H9 (cell line): Measurements from ENCODE around the gene ADH7. TPM values are rescaled to one million over a fixed set of nuclear protein-coding genes. Genes with fewer than 3 reads are reported as not detected.

Experiments used
- DNase-seq: peaks from one replicate; pipeline ENCODE4 v3.0.0-alpha.2; 2017
- H2AFZ ChIP-seq: one replicate; pipeline ENCODE4 v1.6.1; 2013; ENCODE audit warnings: mild to moderate bottlenecking, low read length, control low read depth, moderate library complexity
- H2AK5ac ChIP-seq: 2 replicates; pipeline ENCODE4 v1.6.1; 2013; ENCODE audit warnings: low read length, control low read depth, mixed read lengths; ENCODE audit not compliant: insufficient read length
- H2BK120ac ChIP-seq: one replicate; pipeline ENCODE4 v1.6.1; 2013; ENCODE audit warnings: low read depth, mild to moderate bottlenecking, low read length, control low read depth, inconsistent platforms; ENCODE audit not compliant: poor library complexity, severe bottlenecking
- H2BK12ac ChIP-seq: 2 replicates; pipeline ENCODE4 v1.6.1; 2013; ENCODE audit warnings: low read length, control low read depth, mixed read lengths, low read depth; ENCODE audit not compliant: insufficient read length
- H2BK15ac ChIP-seq: 2 replicates; pipeline ENCODE4 v1.6.1; 2013; ENCODE audit warnings: low read depth, low read length, control low read depth
- H2BK20ac ChIP-seq: one replicate; pipeline ENCODE4 v1.6.1; 2013; ENCODE audit warnings: low read depth, mild to moderate bottlenecking, low read length, control low read depth, inconsistent platforms; ENCODE audit not compliant: poor library complexity, severe bottlenecking
- H2BK5ac ChIP-seq: 2 replicates; pipeline ENCODE4 v1.6.1; 2013; ENCODE audit warnings: low read length, control low read depth, mixed read lengths; ENCODE audit not compliant: insufficient read length
- H3K14ac ChIP-seq: 2 replicates; pipeline ENCODE4 v1.6.1; 2013; ENCODE audit warnings: low read length, control low read depth; ENCODE audit not compliant: insufficient read depth
- H3K18ac ChIP-seq: 2 replicates; pipeline ENCODE4 v1.6.1; 2013; ENCODE audit warnings: low read depth, mild to moderate bottlenecking, mixed read lengths, low read length, control low read depth; ENCODE audit not compliant: insufficient read length
- H3K23ac ChIP-seq: 2 replicates; pipeline ENCODE4 v1.6.1; 2013; ENCODE audit warnings: low read length, control low read depth, mixed read lengths, low read depth; ENCODE audit not compliant: insufficient read length
- H3K23me2 ChIP-seq: 2 replicates; pipeline ENCODE4 v1.6.1; 2013; ENCODE audit warnings: low read depth, mild to moderate bottlenecking, mixed read lengths, low read length, control low read depth; ENCODE audit not compliant: insufficient read length, poor library complexity, severe bottlenecking
- H3K27ac ChIP-seq: 2 replicates; pipeline ENCODE4 v1.5.1; 2013; ENCODE audit warnings: low read length, control low read depth, mixed read lengths, low read depth; ENCODE audit not compliant: insufficient read length
- H3K27me3 ChIP-seq: 2 replicates; pipeline ENCODE4 v1.6.1; 2013; ENCODE audit warnings: low read length, control low read depth, inconsistent platforms; ENCODE audit not compliant: insufficient read depth
- H3K4ac ChIP-seq: 2 replicates; pipeline ENCODE4 v1.6.1; 2013; ENCODE audit warnings: low read depth, mild to moderate bottlenecking, control low read depth, inconsistent platforms, low read length, moderate library complexity
- H3K4me1 ChIP-seq: 2 replicates; pipeline ENCODE4 v1.6.1; 2013; ENCODE audit warnings: low read length, control low read depth, inconsistent platforms; ENCODE audit not compliant: insufficient read depth
- H3K4me2 ChIP-seq: 2 replicates; pipeline ENCODE4 v1.6.1; 2013; ENCODE audit warnings: low read length, control low read depth, mixed read lengths; ENCODE audit not compliant: insufficient read length, insufficient read depth
- H3K56ac ChIP-seq: 2 replicates; pipeline ENCODE4 v1.6.1; 2013; ENCODE audit warnings: low read depth, mild to moderate bottlenecking, mixed read lengths, low read length, control low read depth; ENCODE audit not compliant: insufficient read length
- H3K79me1 ChIP-seq: 2 replicates; pipeline ENCODE4 v1.6.1; 2013; ENCODE audit warnings: low read depth, mild to moderate bottlenecking, moderate library complexity, low read length, control low read depth, inconsistent platforms; ENCODE audit not compliant: insufficient read depth, poor library complexity, severe bottlenecking
- H3K79me2 ChIP-seq: 2 replicates; pipeline ENCODE4 v1.6.1; 2013; ENCODE audit warnings: low read length, control low read depth, inconsistent platforms; ENCODE audit not compliant: insufficient read depth
- H3K9ac ChIP-seq: 2 replicates; pipeline ENCODE4 v1.6.1; 2013; ENCODE audit warnings: low read length, control low read depth, mixed read lengths; ENCODE audit not compliant: insufficient read length; ENCODE audit errors: extremely low read depth
- H3K9me3 ChIP-seq: one replicate; pipeline ENCODE4 v1.6.1; 2013; ENCODE audit warnings: low read depth, low read length, inconsistent platforms; ENCODE audit not compliant: control insufficient read depth
- H3T11ph ChIP-seq: one replicate; pipeline ENCODE4 v1.6.1; 2013; ENCODE audit warnings: mild to moderate bottlenecking, low read length, control low read depth, inconsistent platforms
- H4K20me1 ChIP-seq: one replicate; pipeline ENCODE4 v1.6.1; 2013; ENCODE audit not compliant: control insufficient read depth, insufficient read length, insufficient read depth
- H4K5ac ChIP-seq: 2 replicates; pipeline ENCODE4 v1.6.1; 2013; ENCODE audit warnings: low read depth, mild to moderate bottlenecking, mixed read lengths, low read length, control low read depth; ENCODE audit not compliant: insufficient read length
- H4K8ac ChIP-seq: replicated peaks from 2 replicates; pipeline ENCODE4 v1.6.1; 2013; ENCODE audit warnings: low read length, control low read depth, mixed read lengths, low read depth; ENCODE audit not compliant: insufficient read length
- H4K91ac ChIP-seq: 2 replicates; pipeline ENCODE4 v1.6.1; 2013; ENCODE audit warnings: low read depth, mild to moderate bottlenecking, moderate library complexity, mixed read lengths, low read length, control low read depth; ENCODE audit not compliant: insufficient read length
- H3K27ac Mint-ChIP-seq, 3 experiments: 2 replicates in 2 of 3; 3 replicates in 1 of 3; pipeline ENCODE4 v1.8.0; 2020 to 2021; ENCODE audit warnings: mixed read lengths in 3 of 3, mild to moderate bottlenecking in 1 of 3, moderate library complexity in 1 of 3
- H3K27me3 Mint-ChIP-seq: 2 replicates; pipeline ENCODE4 v1.8.0; 2021; ENCODE audit warnings: low read depth, mild to moderate bottlenecking, moderate library complexity, mixed read lengths
- H3K36me3 Mint-ChIP-seq, 3 experiments: 2 replicates in 2 of 3; 3 replicates in 1 of 3; pipeline ENCODE4 v1.8.0; 2020 to 2021; ENCODE audit warnings: low read depth in 3 of 3, mixed read lengths in 3 of 3; ENCODE audit not compliant: insufficient read depth in 1 of 3
- H3K4me1 Mint-ChIP-seq, 2 experiments: 2 replicates each; pipeline ENCODE4 v1.8.0; 2020; ENCODE audit warnings: mixed read lengths in 2 of 2
- H3K4me3 Mint-ChIP-seq, 2 experiments: 2 replicates in 1 of 2; 3 replicates in 1 of 2; pipeline ENCODE4 v1.8.0; 2020 to 2021; ENCODE audit warnings: mild to moderate bottlenecking in 2 of 2, mixed read lengths in 2 of 2, moderate library complexity in 1 of 2
- H3K9me3 Mint-ChIP-seq, 2 experiments: 2 replicates in 1 of 2; 3 replicates in 1 of 2; pipeline ENCODE4 v1.8.0; 2020; ENCODE audit warnings: mild to moderate bottlenecking in 2 of 2, mixed read lengths in 2 of 2, moderate library complexity in 1 of 2
- CTCF ChIP-seq: fragments of 200-600 bp; sonication (generic); conservative IDR thresholded peaks from 3 replicates; pipeline ENCODE4 v1.8.0; 2021; ENCODE audit warnings: antibody characterized with exemption, mild to moderate bottlenecking
- whole genome bisulfite sequencing: extraction: QIAGEN DNeasy Blood & Tissue Kit; methylation state at CpG from one replicate; pipeline ENCODE4 v1.1.7; 2013; ENCODE audit warnings: missing lambda C conversion rate, low lambda C conversion rate, mixed read lengths; ENCODE audit not compliant: insufficient read length; ENCODE audit errors: extremely low coverage; 5-methylcytosine and 5-hydroxymethylcytosine counted together
- total RNA-seq: library from RNA; stranded (reverse); gene quantifications from 2 replicates; pipeline ENCODE4 v1.2.1, GENCODE V29; 2021

Gene ADH7
- total RNA-seq, 1 experiment from 2014 or later: not detected

GRCh38 chr4:99417125-99417524, 18.0 kb downstream of the ADH7 start:
- Histone ChIP-seq H3K23ac (no peak overlapping the region), H4K20me1 (no peaks in the 10 kb centered on the region), H2AK5ac (no peak overlapping the region), H2BK120ac (no peak overlapping the region), H3K9ac (no peak overlapping the region), H3K79me1 (no peaks in the 10 kb centered on the region), H2BK15ac (no peak overlapping the region), H3K23me2 (no peaks in the 10 kb centered on the region), H3T11ph (no peak overlapping the region), H2AFZ (no peak overlapping the region), H3K27ac (no peak overlapping the region), H3K18ac (no peak overlapping the region), H3K56ac (no peak overlapping the region), H3K79me2 (no peaks in the 10 kb centered on the region), H2BK20ac (no peak overlapping the region), H3K4me1 (no peaks in the 10 kb centered on the region), H3K14ac (no peak overlapping the region), H2BK5ac (no peak overlapping the region), H3K4ac (no peak overlapping the region), H4K8ac (no peak overlapping the region), H4K91ac (no peak overlapping the region), H4K5ac (no peak overlapping the region), H2BK12ac (no peak overlapping the region), H3K27me3 (no peaks in the 10 kb centered on the region), H3K4me2 (no peak overlapping the region), H3K9me3 (no peaks in the 10 kb centered on the region)
- no peak for DNase-seq
- peaks cover 4 to 6% of the 10 kb centered on the region in 2 experiments; a peak in 4 of 5 replicates for H3K9me3 Mint-ChIP-seq
- H3K4me3 Mint-ChIP-seq: no peak overlapping the region
- no peaks in the 10 kb centered on the region; a peak in 1 of 7 replicates for H3K36me3 Mint-ChIP-seq
- no peaks in the 10 kb centered on the region for H3K4me1 Mint-ChIP-seq
- WGBS: no CpG with 5 or more reads among the region's 2 CpGs
- H3K27ac Mint-ChIP-seq: no peak overlapping the region
- H3K27me3 Mint-ChIP-seq: no peaks in the 10 kb centered on the region
- TF ChIP-seq CTCF: no peak
